HG02885 (cell line): ENCODE measurements around the gene NVL.
A peak's percentile ranks its signal among the peaks of the same experiment; 100 is the strongest.
"Not testable (repeated sequence)": the region's sequence is repeated elsewhere in the genome, so short reads cannot be mapped to it uniquely, and the experiment has no call there.

ENCODE experiments used
- ATAC-seq: cut with Tn5 transposase; IDR thresholded peaks from one replicate; pipeline ENCODE4 v1.9.1; 2021; ENCODE audit warnings: mild to moderate bottlenecking; ENCODE audit not compliant: unreplicated experiment, poor library complexity

Gene NVL

GRCh38 chr1:224329842-224330753 lies at the start of gene NVL:
Gene NVL, minus strand, starts transcription at chr1:224330172. Its CDS starts 45 bp downstream, at chr1:224330127.
- ATAC-seq, result peak; percentile 81

- peak; percentile 57 for ATAC-seq
Observed at GRCh38 chr1:224378855-224379631, 49.1 kb upstream of the NVL start.

- ATAC-seq, result peak; percentile 73
Observed at GRCh38 chr1:224377676-224378006, 47.7 kb upstream of the NVL start.

- no peak for ATAC-seq
Observed at GRCh38 chr1:224375059-224375458, 45.1 kb upstream of the NVL start.

- ATAC-seq, result no peak
Observed at GRCh38 chr1:224373008-224373590, 43.1 kb upstream of the NVL start.

GRCh38 chr1:224368409-224368808 lies 38.4 kb upstream of the NVL start:
- ATAC-seq, result peak; percentile 88

GRCh38 chr1:224359207-224359606 lies 29.2 kb upstream of the NVL start:
- ATAC-seq, result no peak

GRCh38 chr1:224358237-224358636 lies 28.3 kb upstream of the NVL start:
- no peak for ATAC-seq

- ATAC-seq, result no peak
Observed at GRCh38 chr1:224357626-224358124, 27.7 kb upstream of the NVL start.

- ATAC-seq, result peak; percentile 99
Observed at GRCh38 chr1:224356685-224357625, 27.0 kb upstream of the NVL start, which contains the start of gene CNIH4. Gene CNIH4, plus strand, starts transcription at chr1:224356879. Its CDS starts 46 bp downstream, at chr1:224356925.

GRCh38 chr1:224353975-224354925 lies 24.3 kb upstream of the NVL start:
- ATAC-seq, result no peak

- not testable (repeated sequence) for ATAC-seq
Observed at GRCh38 chr1:224352436-224353085, 22.6 kb upstream of the NVL start.

GRCh38 chr1:224349716-224350115 lies 19.7 kb upstream of the NVL start:
- not testable (repeated sequence) for ATAC-seq

- no peak for ATAC-seq
Observed at GRCh38 chr1:224348137-224348536, 18.2 kb upstream of the NVL start.

GRCh38 chr1:224343679-224344078 lies 13.7 kb upstream of the NVL start:
- no peak for ATAC-seq

GRCh38 chr1:224340453-224341384 lies 10.7 kb upstream of the NVL start:
- ATAC-seq, result not testable (repeated sequence)

GRCh38 chr1:224339442-224340033 lies 9.6 kb upstream of the NVL start:
- ATAC-seq, result no peak
